PC-3 (cell line): ENCODE data around the gene SLC35D2. TPM values are rescaled to one million over a fixed set of nuclear protein-coding genes. Genes with fewer than 3 reads are reported as not detected.

Source experiments
- ATAC-seq: fragments of 200-7000 bp; cut with Tn5 transposase; 2 replicates; pipeline ENCODE4 v1.9.1; 2020; ENCODE audit warnings: mild to moderate bottlenecking, moderate library complexity
- BruUV-seq: library from RNA; stranded (reverse); fragments of 400-500 nt; replicated peaks from 2 replicates; lab custom pipeline; 2021; lab: Mats Ljungman, UMichigan
- CTCF ChIA-PET: fragments of 300-600 bp; sonication (Branson Sonifier 250); formaldehyde crosslinking; loops from one replicate; lab custom pipeline; 2022; ENCODE audit warnings: antibody characterized with exemption; lab: Charles Lee
- POLR2A ChIA-PET: fragments of 300-600 bp; sonication (Branson Sonifier 250); formaldehyde crosslinking; loops from one replicate; lab custom pipeline; 2022; ENCODE audit warnings: antibody characterized with exemption; ENCODE audit not compliant: unreplicated experiment; lab: Charles Lee
- DNase-seq: peaks from one replicate; pipeline ENCODE4 v3.0.0-alpha.2; 2015
- H2AFZ ChIP-seq: fragments of 300-600 bp; sonication (generic); 2 replicates; pipeline ENCODE4 v1.6.0; 2016; ENCODE audit warnings: antibody characterized with exemption, low read length
- H3F3A ChIP-seq: fragments of 300-600 bp; sonication (generic); one replicate; pipeline ENCODE4 v1.6.0; 2017; ENCODE audit warnings: antibody characterized with exemption, low read length, control low read depth, mild to moderate bottlenecking; ENCODE audit not compliant: unreplicated experiment
- H3K27ac ChIP-seq: fragments of 300-600 bp; sonication (generic); 2 replicates; pipeline ENCODE4 v1.5.1; 2016; ENCODE audit warnings: mild to moderate bottlenecking, low read length
- H3K27me3 ChIP-seq: fragments of 300-600 bp; sonication (generic); 2 replicates; pipeline ENCODE4 v1.6.1; 2016; ENCODE audit warnings: low read length, mixed read lengths
- H3K36me3 ChIP-seq: fragments of 300-600 bp; sonication (generic); 2 replicates; pipeline ENCODE4 v1.6.1; 2016; ENCODE audit warnings: low read depth, mixed run types, low read length, mixed read lengths
- H3K4me1 ChIP-seq: fragments of 300-600 bp; sonication (generic); 2 replicates; pipeline ENCODE4 v1.5.1; 2016; ENCODE audit warnings: low read length; ENCODE audit not compliant: insufficient read depth
- H3K4me2 ChIP-seq: fragments of 300-600 bp; sonication (generic); 2 replicates; pipeline ENCODE4 v1.6.0; 2016; ENCODE audit warnings: low read length
- H3K4me3 ChIP-seq: fragments of 300-600 bp; sonication (generic); 2 replicates; pipeline ENCODE4 v1.5.1; 2016; ENCODE audit warnings: mild to moderate bottlenecking, low read length, mixed read lengths
- H3K79me2 ChIP-seq: fragments of 300-600 bp; sonication (generic); 2 replicates; pipeline ENCODE4 v1.6.1; 2017; ENCODE audit warnings: low read length, mixed read lengths
- H3K9ac ChIP-seq: fragments of 300-600 bp; sonication (generic); 2 replicates; pipeline ENCODE4 v1.6.0; 2016; ENCODE audit warnings: mild to moderate bottlenecking, low read length
- H3K9me2 ChIP-seq: fragments of 300-600 bp; sonication (generic); replicated peaks from 2 replicates; pipeline ENCODE4 v1.6.1; 2016; ENCODE audit warnings: mixed run types, low read length, mixed read lengths
- H3K9me3 ChIP-seq: fragments of 300-600 bp; sonication (generic); 2 replicates; pipeline ENCODE4 v1.6.1; 2016; ENCODE audit warnings: low read length, mixed read lengths
- H4K20me1 ChIP-seq: fragments of 300-600 bp; sonication (generic); 2 replicates; pipeline ENCODE4 v1.6.1; 2016; ENCODE audit warnings: low read length, mixed read lengths
- EZH2 ChIP-seq: fragments of 300-600 bp; sonication (generic); IDR thresholded peaks from one replicate; pipeline ENCODE4 v1.6.1; 2017; ENCODE audit warnings: antibody characterized with exemption, mild to moderate bottlenecking, low read length; ENCODE audit not compliant: unreplicated experiment
- EZH2phosphoT487 ChIP-seq: fragments of 300-600 bp; sonication (generic); IDR thresholded peaks from 2 replicates; pipeline ENCODE4 v1.6.1; 2018; ENCODE audit warnings: mild to moderate bottlenecking, antibody characterized with exemption, low read length, borderline replicate concordance
- intact Hi-C: fragments of 100-400 bp; cut with micrococcal nuclease; formaldehyde crosslinking; loops from 2 replicates; pipeline ENCODE4 v1.9.0; 2023
- total RNA-seq: library from RNA; depleted of rRNA; stranded (reverse); fragments of >200 nt; gene quantifications from 2 replicates; pipeline ENCODE4 v1.2.3, GENCODE V29; 2014
- TF ChIP-seq, protein P1 (sequence below): fragments of 300-600 bp; sonication (generic); conservative IDR thresholded peaks from 2 replicates; pipeline ENCODE4 v1.5.1; 2017; ENCODE audit warnings: antibody characterized with exemption, low read depth, mild to moderate bottlenecking, low read length

The SLC35D2 gene
- total RNA-seq, 1 experiment from 2014 or later: 21.5 TPM

DNA sequence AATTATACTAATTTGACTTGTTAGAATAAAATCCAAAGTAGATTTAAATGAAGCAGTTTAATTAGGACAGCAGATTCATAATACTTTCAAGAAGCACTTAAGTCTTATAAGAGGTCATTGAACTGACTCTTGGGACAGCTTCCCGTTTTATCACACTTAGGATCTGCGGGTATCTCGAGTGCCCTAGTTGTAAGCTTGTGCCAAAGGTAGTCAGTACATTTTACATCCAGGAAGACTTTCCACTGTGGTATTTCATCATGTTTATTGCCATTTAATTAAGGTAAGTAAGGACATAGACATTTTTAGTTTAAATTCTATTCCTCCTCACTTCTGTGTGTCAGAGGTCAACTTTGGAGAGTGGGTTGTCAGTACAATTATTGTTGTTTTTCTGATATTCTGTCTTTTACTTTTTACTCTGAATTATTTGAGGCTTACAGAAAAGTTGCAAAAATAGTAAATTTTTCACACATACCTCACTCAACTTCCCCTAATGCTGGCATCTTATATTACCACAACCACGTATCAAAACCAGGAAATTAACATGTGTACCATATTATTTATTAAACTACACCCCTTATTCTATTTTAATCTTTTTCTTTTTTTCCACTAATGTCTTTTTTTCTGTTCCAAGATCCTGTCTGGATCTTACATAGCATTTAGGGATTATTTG lies 42.1 kb upstream of the SLC35D2 start:
- TF ChIP-seq, protein P1, sequence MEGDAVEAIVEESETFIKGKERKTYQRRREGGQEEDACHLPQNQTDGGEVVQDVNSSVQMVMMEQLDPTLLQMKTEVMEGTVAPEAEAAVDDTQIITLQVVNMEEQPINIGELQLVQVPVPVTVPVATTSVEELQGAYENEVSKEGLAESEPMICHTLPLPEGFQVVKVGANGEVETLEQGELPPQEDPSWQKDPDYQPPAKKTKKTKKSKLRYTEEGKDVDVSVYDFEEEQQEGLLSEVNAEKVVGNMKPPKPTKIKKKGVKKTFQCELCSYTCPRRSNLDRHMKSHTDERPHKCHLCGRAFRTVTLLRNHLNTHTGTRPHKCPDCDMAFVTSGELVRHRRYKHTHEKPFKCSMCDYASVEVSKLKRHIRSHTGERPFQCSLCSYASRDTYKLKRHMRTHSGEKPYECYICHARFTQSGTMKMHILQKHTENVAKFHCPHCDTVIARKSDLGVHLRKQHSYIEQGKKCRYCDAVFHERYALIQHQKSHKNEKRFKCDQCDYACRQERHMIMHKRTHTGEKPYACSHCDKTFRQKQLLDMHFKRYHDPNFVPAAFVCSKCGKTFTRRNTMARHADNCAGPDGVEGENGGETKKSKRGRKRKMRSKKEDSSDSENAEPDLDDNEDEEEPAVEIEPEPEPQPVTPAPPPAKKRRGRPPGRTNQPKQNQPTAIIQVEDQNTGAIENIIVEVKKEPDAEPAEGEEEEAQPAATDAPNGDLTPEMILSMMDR: no peak
- TF ChIP-seq EZH2phosphoT487 (no peak), EZH2 (no peak)
- Histone ChIP-seq H3F3A (peaks cover 7% of the 10 kb centered on the region), H3K27ac (no peak overlapping the region), H3K79me2 (no peaks in the 10 kb centered on the region), H3K36me3 (no peaks in the 10 kb centered on the region), H3K4me2 (no peak overlapping the region), H3K4me3 (no peak overlapping the region), H3K9ac (no peak overlapping the region), H3K9me2 (no peaks in the 10 kb centered on the region), H3K9me3 (no peaks in the 10 kb centered on the region), H4K20me1 (no peaks in the 10 kb centered on the region), H3K27me3 (no peaks in the 10 kb centered on the region), H3K4me1 (peaks cover 8% of the 10 kb centered on the region), H2AFZ (no peak overlapping the region)
- no TSS peak for BruUV-seq
- ChIA-PET CTCF (no interaction called here), POLR2A (no interaction called here)
- ATAC-seq (no peak), DNase-seq (no peak)
- intact Hi-C loops: no loop called here

DNA sequence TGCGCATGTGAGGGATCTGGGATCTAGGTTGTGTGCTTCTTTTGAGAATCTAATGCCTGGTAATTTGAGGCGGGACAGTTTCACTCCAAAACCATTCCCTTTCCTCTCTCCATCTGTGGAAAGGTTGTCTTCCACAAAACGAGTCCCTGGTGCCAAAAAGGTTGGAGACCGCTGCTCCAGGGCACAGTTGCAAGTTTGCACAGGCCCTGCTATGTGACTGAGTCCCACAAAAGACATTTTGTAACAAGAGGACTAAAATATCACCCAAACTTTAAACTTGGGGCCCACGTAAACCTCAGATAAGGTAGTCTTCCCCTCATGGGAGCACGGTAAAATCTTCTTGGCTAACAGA lies 40.5 kb upstream of the SLC35D2 start:
- CTCF ChIA-PET: no interaction called here
- Histone ChIP-seq H2AFZ (no peak overlapping the region), H3K4me2 (no peak overlapping the region)

More for the DNA sequence above, 40.5 kb upstream of the SLC35D2 start:
- Histone ChIP-seq H3K27ac (no peak overlapping the region), H3K79me2 (no peaks in the 10 kb centered on the region), H3K9me3 (no peaks in the 10 kb centered on the region), H3K4me1 (peaks cover 19% of the 10 kb centered on the region), H3F3A (peaks cover 10% of the 10 kb centered on the region), H3K9me2 (no peaks in the 10 kb centered on the region), H3K27me3 (no peaks in the 10 kb centered on the region), H3K36me3 (no peaks in the 10 kb centered on the region), H4K20me1 (no peaks in the 10 kb centered on the region), H3K9ac (no peak overlapping the region), H3K4me3 (no peak overlapping the region)
- TF ChIP-seq EZH2 (no peak), EZH2phosphoT487 (no peak)
- TF ChIP-seq, protein P1: no peak
- intact Hi-C loops: no loop called here
- no peak for DNase-seq
- no TSS peak for BruUV-seq
- no peak for ATAC-seq
- POLR2A ChIA-PET: no interaction called here
